DOHH2 (cell line): ENCODE measurements around the gene SUCLA2.

Experiments
- H3F3A ChIP-seq: fragments of 200-600 bp; sonication (generic), shearing (Covaris generic); 2 replicates; pipeline ENCODE4 v1.6.0; 2016; ENCODE audit warnings: antibody characterized with exemption, mild to moderate bottlenecking; ENCODE audit not compliant: control insufficient read depth, insufficient read depth
- H3K27ac ChIP-seq: fragments of 200-600 bp; sonication (generic); 2 replicates; pipeline ENCODE4 v1.5.1; 2014; ENCODE audit warnings: low read depth, mild to moderate bottlenecking, low read length, moderate library complexity
- H3K27me3 ChIP-seq: fragments of 200-600 bp; sonication (generic); 2 replicates; pipeline ENCODE4 v1.6.1; 2014; ENCODE audit warnings: mild to moderate bottlenecking, low read length, mixed read lengths; ENCODE audit not compliant: control insufficient read depth
- H3K36me3 ChIP-seq: fragments of 200-600 bp; sonication (generic); 2 replicates; pipeline ENCODE4 v1.6.1; 2014; ENCODE audit warnings: mild to moderate bottlenecking, low read length, moderate library complexity, mixed read lengths; ENCODE audit not compliant: control insufficient read depth
- H3K4me1 ChIP-seq: fragments of 200-600 bp; sonication (generic); 2 replicates; pipeline ENCODE4 v1.6.1; 2014; ENCODE audit warnings: mild to moderate bottlenecking, low read length, mixed read lengths; ENCODE audit not compliant: control insufficient read depth
- H3K4me2 ChIP-seq: fragments of 200-600 bp; sonication (generic); 2 replicates; pipeline ENCODE4 v1.6.0; 2014; ENCODE audit warnings: mild to moderate bottlenecking, low read length, moderate library complexity
- H3K4me3 ChIP-seq: fragments of 200-600 bp; sonication (generic); 2 replicates; pipeline ENCODE4 v1.5.1; 2014; ENCODE audit warnings: mild to moderate bottlenecking, low read length, mixed read lengths
- H3K79me2 ChIP-seq: fragments of 200-600 bp; sonication (generic); 2 replicates; pipeline ENCODE4 v1.6.1; 2014; ENCODE audit warnings: mild to moderate bottlenecking, low read length, mixed read lengths; ENCODE audit not compliant: control insufficient read depth
- H3K9me2 ChIP-seq: fragments of 200-600 bp; sonication (generic); replicated peaks from 2 replicates; pipeline ENCODE4 v1.6.1; 2014; ENCODE audit warnings: mild to moderate bottlenecking, low read length, mixed read lengths; ENCODE audit not compliant: control insufficient read depth
- H3K9me3 ChIP-seq: fragments of 200-600 bp; sonication (generic); 2 replicates; pipeline ENCODE4 v1.6.1; 2014; ENCODE audit warnings: antibody characterized with exemption, low read length, mixed read lengths; ENCODE audit not compliant: control insufficient read depth, insufficient read depth
- H4K20me1 ChIP-seq: fragments of 200-600 bp; sonication (generic); 2 replicates; pipeline ENCODE4 v1.6.0; 2014; ENCODE audit warnings: low read depth, mild to moderate bottlenecking, antibody characterized with exemption, low read length, moderate library complexity; ENCODE audit not compliant: control insufficient read depth, insufficient read depth
- EZH2phosphoT487 ChIP-seq: fragments of 200-600 bp; sonication (generic); IDR thresholded peaks from 2 replicates; pipeline ENCODE4 v1.6.1; 2017; ENCODE audit warnings: borderline replicate concordance, mild to moderate bottlenecking, antibody characterized with exemption, low read length, moderate library complexity, mixed read lengths
- TF ChIP-seq, protein P1 (sequence below): fragments of 200-600 bp; sonication (generic); IDR thresholded peaks from one replicate; pipeline ENCODE4 v1.5.1; 2014; ENCODE audit warnings: antibody characterized with exemption, mild to moderate bottlenecking, low read depth, low read length; ENCODE audit not compliant: poor library complexity, severe bottlenecking

The SUCLA2 gene

DNA sequence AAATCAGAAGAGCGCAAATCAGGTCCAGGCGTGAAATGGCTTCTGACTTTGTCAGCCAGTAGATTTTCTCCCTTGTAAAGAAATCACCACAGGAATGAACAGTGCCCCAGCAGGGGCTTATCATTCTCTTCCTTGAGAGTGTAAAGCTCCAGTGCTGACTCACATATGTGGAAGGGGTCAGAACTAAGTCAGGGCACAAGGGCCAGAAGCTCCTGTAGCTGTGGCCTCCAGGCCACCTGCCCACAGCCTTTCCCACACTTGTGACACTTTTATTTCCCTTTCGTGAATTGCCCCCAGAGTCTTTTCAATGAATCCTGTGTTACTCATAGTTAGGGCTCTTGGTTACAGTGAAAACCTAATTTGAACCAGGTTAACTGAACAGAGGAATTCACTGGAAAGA lies 99.6 kb downstream of the SUCLA2 start:
- Histone ChIP-seq H4K20me1 (no peaks in the 10 kb centered on the region), H3K9me2 (no peaks in the 10 kb centered on the region), H3F3A (no peaks in the 10 kb centered on the region), H3K36me3 (no peaks in the 10 kb centered on the region), H3K4me1 (no peaks in the 10 kb centered on the region), H3K27ac (no peak overlapping the region), H3K79me2 (no peaks in the 10 kb centered on the region), H3K9me3 (no peaks in the 10 kb centered on the region), H3K27me3 (no peaks in the 10 kb centered on the region), H3K4me2 (no peak overlapping the region), H3K4me3 (no peak overlapping the region)
- no peak for TF ChIP-seq EZH2phosphoT487
- TF ChIP-seq, protein P1, sequence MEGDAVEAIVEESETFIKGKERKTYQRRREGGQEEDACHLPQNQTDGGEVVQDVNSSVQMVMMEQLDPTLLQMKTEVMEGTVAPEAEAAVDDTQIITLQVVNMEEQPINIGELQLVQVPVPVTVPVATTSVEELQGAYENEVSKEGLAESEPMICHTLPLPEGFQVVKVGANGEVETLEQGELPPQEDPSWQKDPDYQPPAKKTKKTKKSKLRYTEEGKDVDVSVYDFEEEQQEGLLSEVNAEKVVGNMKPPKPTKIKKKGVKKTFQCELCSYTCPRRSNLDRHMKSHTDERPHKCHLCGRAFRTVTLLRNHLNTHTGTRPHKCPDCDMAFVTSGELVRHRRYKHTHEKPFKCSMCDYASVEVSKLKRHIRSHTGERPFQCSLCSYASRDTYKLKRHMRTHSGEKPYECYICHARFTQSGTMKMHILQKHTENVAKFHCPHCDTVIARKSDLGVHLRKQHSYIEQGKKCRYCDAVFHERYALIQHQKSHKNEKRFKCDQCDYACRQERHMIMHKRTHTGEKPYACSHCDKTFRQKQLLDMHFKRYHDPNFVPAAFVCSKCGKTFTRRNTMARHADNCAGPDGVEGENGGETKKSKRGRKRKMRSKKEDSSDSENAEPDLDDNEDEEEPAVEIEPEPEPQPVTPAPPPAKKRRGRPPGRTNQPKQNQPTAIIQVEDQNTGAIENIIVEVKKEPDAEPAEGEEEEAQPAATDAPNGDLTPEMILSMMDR = no peak

DNA sequence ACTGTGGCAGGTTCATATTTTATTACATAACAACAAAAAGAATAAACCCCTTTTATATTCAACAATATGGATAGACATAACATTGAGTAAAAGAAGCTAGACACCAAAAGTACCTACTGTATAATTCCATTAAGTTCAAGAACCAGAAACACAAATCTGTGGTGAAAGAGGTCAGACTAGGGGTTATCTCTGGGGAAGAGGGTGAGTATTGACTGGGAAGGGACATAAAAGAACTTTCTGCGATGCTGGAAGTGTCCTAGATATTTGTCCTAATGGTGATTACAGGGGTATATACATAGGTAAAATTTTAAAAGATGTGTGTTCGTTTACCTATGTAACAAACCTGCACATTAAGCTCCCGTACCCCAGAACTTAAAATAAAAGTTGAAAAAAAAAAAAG lies 103.0 kb downstream of the SUCLA2 start:
- H3K4me2 ChIP-seq = no peak overlapping the region
- no peak for TF ChIP-seq EZH2phosphoT487
- TF ChIP-seq, protein P1 = no peak
- no peaks in the 10 kb centered on the region for H3K79me2 ChIP-seq

DNA sequence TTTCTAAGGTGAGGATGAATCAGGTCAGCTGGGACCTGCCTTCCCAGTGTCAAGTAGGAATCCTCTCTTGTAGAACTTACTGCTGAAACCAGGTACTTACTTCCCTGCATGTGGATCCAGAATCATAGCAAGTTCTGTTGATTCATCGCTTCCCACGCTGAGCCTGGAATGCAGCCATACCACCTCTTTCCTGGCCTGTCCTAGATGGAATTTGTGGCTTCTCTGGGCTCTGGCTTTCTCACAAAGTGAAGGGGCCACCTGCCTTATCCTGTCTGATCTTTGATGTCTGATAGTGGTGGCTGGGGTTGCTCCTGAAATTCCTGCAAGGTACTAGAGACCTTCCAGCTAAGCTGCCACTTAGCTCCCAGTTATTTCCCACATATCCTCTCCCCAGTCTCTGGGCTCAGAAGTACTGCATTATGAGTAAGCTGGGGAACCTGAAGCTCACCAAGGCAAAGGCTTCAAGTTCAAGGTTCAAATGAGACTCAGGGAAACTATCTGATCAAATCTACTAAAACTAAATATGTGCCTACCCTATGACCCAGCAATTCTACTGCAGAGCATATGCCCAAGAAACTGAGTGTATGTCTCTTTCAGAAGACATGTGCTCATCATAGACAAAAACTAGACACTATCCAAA lies 103.5 kb downstream of the SUCLA2 start:
- Histone ChIP-seq H3K9me2 (no peaks in the 10 kb centered on the region), H3K36me3 (no peaks in the 10 kb centered on the region), H4K20me1 (no peaks in the 10 kb centered on the region), H3K27me3 (no peaks in the 10 kb centered on the region), H3F3A (no peaks in the 10 kb centered on the region), H3K4me1 (no peaks in the 10 kb centered on the region), H3K4me2 (no peak overlapping the region), H3K27ac (no peak overlapping the region), H3K9me3 (no peaks in the 10 kb centered on the region), H3K79me2 (no peaks in the 10 kb centered on the region), H3K4me3 (no peak overlapping the region)
- TF ChIP-seq, protein P1 = no peak
- TF ChIP-seq EZH2phosphoT487 = no peak

More for the DNA sequence above, 103.0 kb downstream of the SUCLA2 start:
- Histone ChIP-seq H3F3A (no peaks in the 10 kb centered on the region), H3K36me3 (no peaks in the 10 kb centered on the region), H3K4me3 (no peak overlapping the region), H3K27me3 (no peaks in the 10 kb centered on the region), H3K9me2 (no peaks in the 10 kb centered on the region), H3K9me3 (no peaks in the 10 kb centered on the region), H4K20me1 (no peaks in the 10 kb centered on the region), H3K4me1 (no peaks in the 10 kb centered on the region), H3K27ac (no peak overlapping the region)
